CD8-positive, alpha-beta memory T cell (primary cell): ENCODE measurements around the gene MAST3. TPM values are rescaled to one million over a fixed set of nuclear protein-coding genes. Genes with fewer than 3 reads are reported as not detected.

Source experiments
- CTCF ChIA-PET: fragments of 350-600 bp; sonication (Branson Sonifier 250); formaldehyde crosslinking; loops from one replicate; lab custom pipeline; 2021; ENCODE audit warnings: antibody characterized with exemption; lab: Charles Lee
- POLR2A ChIA-PET: fragments of 350-600 bp; sonication (Branson Sonifier 250); formaldehyde crosslinking; loops from one replicate; lab custom pipeline; 2021; ENCODE audit warnings: antibody characterized with exemption; lab: Charles Lee
- DNase-seq, 5 donors: peaks; one replicate each; pipeline versions ENCODE4 v3.0.0 to v3.0.0-alpha.2; 2020 to 2022; ENCODE audit warnings: mixed read lengths in 1 of 5
- H3K27ac ChIP-seq: one replicate; pipeline ENCODE4 v1.7.0; 2013; ENCODE audit warnings: low read depth, mild to moderate bottlenecking, low read length, moderate library complexity
- H3K27me3 ChIP-seq: 2 replicates; pipeline ENCODE4 v1.7.0; 2013; ENCODE audit warnings: low read length, mild to moderate bottlenecking; ENCODE audit not compliant: insufficient read depth, poor library complexity, severe bottlenecking
- H3K36me3 ChIP-seq: 2 replicates; pipeline ENCODE4 v1.7.0; 2013; ENCODE audit warnings: mild to moderate bottlenecking, low read length, moderate library complexity; ENCODE audit not compliant: insufficient read depth
- H3K4me1 ChIP-seq: 2 replicates; pipeline ENCODE4 v1.7.0; 2013; ENCODE audit warnings: mild to moderate bottlenecking, low read length, moderate library complexity; ENCODE audit not compliant: insufficient read depth
- H3K4me3 ChIP-seq: 2 replicates; pipeline ENCODE4 v1.7.0; 2013; ENCODE audit warnings: mild to moderate bottlenecking, low read length
- H3K9me3 ChIP-seq: 2 replicates; pipeline ENCODE4 v1.7.0; 2013; ENCODE audit warnings: mild to moderate bottlenecking, low read length
- H3K27ac Mint-ChIP-seq, 8 donors: one replicate each; pipeline ENCODE4 v1.8.0; 2020 to 2021; ENCODE audit warnings: mixed read lengths in 8 of 8, mild to moderate bottlenecking in 6 of 8, inconsistent platforms in 3 of 8, moderate library complexity in 3 of 8
- H3K27me3 Mint-ChIP-seq, 2 donors: one replicate each; pipeline ENCODE4 v1.8.0; 2020 to 2021; ENCODE audit warnings: mixed read lengths in 2 of 2, mild to moderate bottlenecking in 1 of 2, moderate library complexity in 1 of 2
- H3K36me3 Mint-ChIP-seq, 3 donors: one replicate each; pipeline ENCODE4 v1.8.0; 2020 to 2021; ENCODE audit warnings: mixed read lengths in 3 of 3, inconsistent platforms in 1 of 3, mild to moderate bottlenecking in 1 of 3
- H3K4me1 Mint-ChIP-seq, 3 donors: one replicate each; pipeline ENCODE4 v1.8.0; 2020 to 2021; ENCODE audit warnings: mixed read lengths in 3 of 3, inconsistent platforms in 1 of 3, mild to moderate bottlenecking in 1 of 3
- H3K4me3 Mint-ChIP-seq, 7 donors: one replicate each; pipeline ENCODE4 v1.8.0; 2020 to 2021; ENCODE audit warnings: mixed read lengths in 7 of 7, mild to moderate bottlenecking in 6 of 7, moderate library complexity in 4 of 7, inconsistent platforms in 2 of 7
- H3K9me3 Mint-ChIP-seq, 5 donors: one replicate each; pipeline ENCODE4 v1.8.0; 2020 to 2022; ENCODE audit warnings: mixed read lengths in 5 of 5, mild to moderate bottlenecking in 3 of 5, moderate library complexity in 2 of 5, inconsistent platforms in 1 of 5
- polyA plus RNA-seq: library from polyadenylated mRNA; unstranded; fragments of 300-500 nt; fragmentation: Illumina TruSeq; gene quantifications from one replicate; pipeline ENCODE4 v1.2.3, GENCODE V29; 2021
- total RNA-seq, 2 experiments: library from RNA; stranded (reverse); gene quantifications; one replicate each; pipeline ENCODE4 v1.2.3, GENCODE V29; 2021

The MAST3 gene
- total and polyA plus RNA-seq, 3 experiments from 2014 or later = 15.0 to 18.6 (median 15.9) TPM

GRCh38 chr19:18093439-18094161 is 4.0 kb upstream of the MAST3 start:
- H3K27me3 ChIP-seq = no peaks in the 10 kb centered on the region
- H3K9me3 ChIP-seq = no peaks in the 10 kb centered on the region
- H3K36me3 ChIP-seq = no peaks in the 10 kb centered on the region
- H3K4me3 ChIP-seq = no peak overlapping the region
- H3K36me3 Mint-ChIP-seq = no peaks in the 10 kb centered on the region
- peaks cover 62% of the 10 kb centered on the region for H3K4me1 ChIP-seq
- H3K4me1 Mint-ChIP-seq = peaks cover 45 to 56% (median 47%) of the 10 kb centered on the region in 3 donors
- no peak overlapping the region for H3K27ac ChIP-seq
- DNase-seq = no peak
- no peak overlapping the region for H3K4me3 Mint-ChIP-seq
- POLR2A ChIA-PET = no interaction called here
- no peaks in the 10 kb centered on the region for H3K9me3 Mint-ChIP-seq
- peaks cover 0 to 3% of the 10 kb centered on the region in 2 donors for H3K27me3 Mint-ChIP-seq
- CTCF ChIA-PET = interaction anchor here (2.3 kb wide), 1 partner anchor 17 kb away, joined by 8 read pairs; no protein-coding TSS in a partner anchor
- H3K27ac Mint-ChIP-seq = peak overlapping the region in 5 of 8 donors; percentile 19 to 88 (median 83)

- H3K9me3 ChIP-seq = no peaks in the 10 kb centered on the region
- H3K4me3 ChIP-seq = no peak overlapping the region
- H3K4me1 Mint-ChIP-seq = peaks cover 30 to 43% (median 33%) of the 10 kb centered on the region in 3 donors
- H3K4me1 ChIP-seq = peaks cover 47% of the 10 kb centered on the region
- ChIA-PET POLR2A (interaction anchor here (0.6 kb wide), 1 partner anchor 89 kb away, joined by 3 read pairs; no protein-coding TSS in a partner anchor), CTCF (no interaction called here)
- H3K4me3 Mint-ChIP-seq = peak overlapping the region in 2 of 7 donors; percentile 32 to 40
- peak overlapping the region in 4 of 8 donors; percentile 7 to 82 (median 66) for H3K27ac Mint-ChIP-seq
- H3K27me3 Mint-ChIP-seq = no peaks in the 10 kb centered on the region
- no peak overlapping the region for H3K27ac ChIP-seq
- H3K27me3 ChIP-seq = no peaks in the 10 kb centered on the region
- H3K9me3 Mint-ChIP-seq = no peaks in the 10 kb centered on the region
- peaks cover 0 to 2% (median 0%) of the 10 kb centered on the region in 3 donors for H3K36me3 Mint-ChIP-seq
- no peak for DNase-seq
- no peaks in the 10 kb centered on the region for H3K36me3 ChIP-seq
Observed at GRCh38 chr19:18096258-18096657, 1.3 kb upstream of the MAST3 start.

- ChIA-PET POLR2A (interaction anchor here (0.5 to 2.3 kb wide), 11 partner anchors 10 to 181 kb away, joined by 3 to 12 read pairs (median 4); partner anchors contain the start of genes ARRDC2 and IL12RB1), CTCF (interaction anchor here (0.9 to 1.4 kb wide), 7 partner anchors 11 to 90 kb away, joined by 3 to 5 read pairs (median 3); partner anchors contain the start of genes ARRDC2 and IL12RB1)
- H3K36me3 ChIP-seq = no peaks in the 10 kb centered on the region
- H3K27me3 ChIP-seq = no peaks in the 10 kb centered on the region
- Mint-ChIP-seq H3K27me3 (no peaks in the 10 kb centered on the region), H3K36me3 (peaks cover 0 to 2% (median 0%) of the 10 kb centered on the region in 3 donors), H3K27ac (peak overlapping the region; percentile 68 to 97 (median 89)), H3K4me3 (peak overlapping the region; percentile 86 to 95 (median 88)), H3K4me1 (peaks cover 22 to 32% (median 26%) of the 10 kb centered on the region in 3 donors), H3K9me3 (no peaks in the 10 kb centered on the region)
- H3K4me1 ChIP-seq = peaks cover 32% of the 10 kb centered on the region
- DNase-seq = no peak
- H3K4me3 ChIP-seq = peak overlapping the region; percentile 83
- no peaks in the 10 kb centered on the region for H3K9me3 ChIP-seq
- peak overlapping the region; percentile 47 for H3K27ac ChIP-seq
Observed at GRCh38 chr19:18097993-18098890, 664 bp downstream of the MAST3 start.

DNA sequence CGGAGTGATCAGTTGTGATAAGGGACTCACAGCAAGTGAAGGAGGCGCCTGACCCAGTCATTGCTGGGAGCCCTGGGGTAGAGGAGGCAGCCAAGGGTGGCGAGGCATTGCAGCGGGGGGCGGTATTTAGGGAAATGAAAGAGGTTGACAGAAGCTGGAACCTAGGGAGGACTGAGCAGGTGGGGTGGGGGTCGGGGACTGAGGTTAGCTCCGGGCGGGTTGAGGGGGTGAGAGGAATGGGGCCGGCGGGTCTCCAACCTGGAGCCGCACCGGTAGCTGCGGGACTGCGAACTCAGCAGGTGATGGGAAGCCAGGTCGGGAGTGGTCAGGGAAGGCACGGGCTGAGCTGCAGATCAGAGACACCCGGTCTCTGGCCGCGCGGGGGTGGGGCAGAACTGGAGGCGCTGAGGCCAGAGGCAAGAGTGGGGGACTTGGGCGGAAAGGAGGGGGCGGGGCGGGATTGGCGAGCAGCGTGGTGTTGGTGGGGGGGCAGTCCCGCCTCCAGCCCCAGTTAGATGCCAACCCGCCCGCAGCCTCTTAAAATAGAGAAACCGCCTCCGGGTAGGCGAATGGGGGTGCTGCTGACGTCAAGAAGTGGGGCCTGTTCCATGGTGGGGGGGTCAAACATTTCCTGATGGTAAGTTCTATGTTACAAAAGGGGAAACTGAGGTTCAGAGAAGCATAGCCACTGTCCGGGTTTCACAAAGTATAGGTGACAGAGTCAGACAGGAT is 1.5 kb downstream of the MAST3 start:
- peak overlapping the region; percentile 39 to 97 (median 92) for H3K27ac Mint-ChIP-seq

DNA sequence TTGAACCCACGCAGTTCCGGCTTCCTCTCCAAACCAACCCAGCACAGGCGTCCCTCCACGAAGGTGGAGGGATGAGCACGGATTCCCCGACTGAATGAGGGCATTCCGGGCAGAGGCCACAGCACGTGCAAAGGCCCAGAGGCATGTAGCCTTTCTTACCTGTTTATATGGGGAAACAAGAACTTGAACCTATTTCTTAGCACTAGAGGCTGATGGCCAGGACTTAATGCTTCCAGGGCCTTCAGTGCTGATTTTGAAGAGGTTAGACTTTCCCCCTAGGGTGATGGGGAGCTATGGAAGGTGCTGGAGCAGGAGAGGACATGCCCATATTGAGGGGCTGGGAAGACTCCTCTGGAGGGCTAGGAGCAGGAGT is 2.0 kb downstream of the MAST3 start:
- ChIA-PET POLR2A (no interaction called here), CTCF (interaction anchor here (1.3 to 1.6 kb wide), 3 partner anchors 10 to 13 kb away, joined by 3 to 5 read pairs (median 3); partner anchors contain the start of gene IL12RB1)
- peak overlapping the region in 7 of 8 donors; percentile 84 to 97 (median 93) for H3K27ac Mint-ChIP-seq
- DNase-seq = no peak
- Histone ChIP-seq H3K4me3 (peak overlapping the region; percentile 83), H3K9me3 (no peaks in the 10 kb centered on the region), H3K27me3 (no peaks in the 10 kb centered on the region), H3K36me3 (no peaks in the 10 kb centered on the region), H3K4me1 (peaks cover 33% of the 10 kb centered on the region), H3K27ac (no peak overlapping the region)
- H3K4me3 Mint-ChIP-seq = peak overlapping the region; percentile 86 to 95 (median 88)
- no peaks in the 10 kb centered on the region for H3K27me3 Mint-ChIP-seq
- no peaks in the 10 kb centered on the region for H3K9me3 Mint-ChIP-seq
- peaks cover 30 to 38% (median 32%) of the 10 kb centered on the region in 3 donors for H3K4me1 Mint-ChIP-seq
- peaks cover 0 to 2% (median 0%) of the 10 kb centered on the region in 3 donors for H3K36me3 Mint-ChIP-seq

More for the DNA sequence above, 1.5 kb downstream of the MAST3 start:
- POLR2A ChIA-PET = interaction anchor here (0.7 to 2.3 kb wide), 4 partner anchors 13 to 98 kb away, joined by 3 to 12 read pairs (median 5); no protein-coding TSS in a partner anchor
- H3K27ac ChIP-seq = no peak overlapping the region
- DNase-seq = peak; percentile 41 to 70 (median 50)
- H3K9me3 ChIP-seq = no peaks in the 10 kb centered on the region
- H3K27me3 Mint-ChIP-seq = no peaks in the 10 kb centered on the region
- peak overlapping the region; percentile 86 to 95 (median 88) for H3K4me3 Mint-ChIP-seq
- no peaks in the 10 kb centered on the region for H3K36me3 ChIP-seq
- peaks cover 25 to 33% (median 29%) of the 10 kb centered on the region in 3 donors for H3K4me1 Mint-ChIP-seq
- CTCF ChIA-PET = interaction anchor here (1.3 to 1.6 kb wide), 3 partner anchors 11 to 14 kb away, joined by 3 to 5 read pairs (median 3); partner anchors contain the start of gene IL12RB1
- peaks cover 27% of the 10 kb centered on the region for H3K4me1 ChIP-seq
- H3K4me3 ChIP-seq = peak overlapping the region; percentile 83
- peaks cover 0 to 2% (median 0%) of the 10 kb centered on the region in 3 donors for H3K36me3 Mint-ChIP-seq
- no peaks in the 10 kb centered on the region for H3K9me3 Mint-ChIP-seq
- no peaks in the 10 kb centered on the region for H3K27me3 ChIP-seq

- Histone ChIP-seq H3K4me3 (no peak overlapping the region), H3K27me3 (no peaks in the 10 kb centered on the region), H3K27ac (no peak overlapping the region), H3K9me3 (no peaks in the 10 kb centered on the region), H3K36me3 (no peaks in the 10 kb centered on the region), H3K4me1 (peaks cover 37% of the 10 kb centered on the region)
- no peak for DNase-seq
- CTCF ChIA-PET = interaction anchor here (0.9 to 1.6 kb wide), 2 partner anchors 9 to 10 kb away, joined by 4 to 5 read pairs; no protein-coding TSS in a partner anchor
- Mint-ChIP-seq H3K4me3 (peak overlapping the region in 1 of 7 donors; percentile 52), H3K27me3 (no peaks in the 10 kb centered on the region), H3K9me3 (no peaks in the 10 kb centered on the region), H3K36me3 (peaks cover 0 to 2% (median 0%) of the 10 kb centered on the region in 3 donors), H3K4me1 (peaks cover 31 to 37% (median 33%) of the 10 kb centered on the region in 3 donors), H3K27ac (peak overlapping the region in 1 of 8 donors; percentile 30)
- POLR2A ChIA-PET = no interaction called here
Observed at GRCh38 chr19:18100710-18101109, 3.1 kb downstream of the MAST3 start.

- peaks cover 0 to 2% (median 0%) of the 10 kb centered on the region in 3 donors for H3K36me3 Mint-ChIP-seq
- peaks cover 37% of the 10 kb centered on the region for H3K4me1 ChIP-seq
- H3K27me3 Mint-ChIP-seq = no peaks in the 10 kb centered on the region
- peaks cover 31 to 37% (median 33%) of the 10 kb centered on the region in 3 donors for H3K4me1 Mint-ChIP-seq
- CTCF ChIA-PET = interaction anchor here (0.9 to 1.1 kb wide), 2 partner anchors 10 to 94 kb away, joined by 4 read pairs; no protein-coding TSS in a partner anchor
- H3K9me3 Mint-ChIP-seq = no peaks in the 10 kb centered on the region
- peak overlapping the region in 2 of 8 donors; percentile 30 to 78 for H3K27ac Mint-ChIP-seq
- no peaks in the 10 kb centered on the region for H3K27me3 ChIP-seq
- DNase-seq = no peak
- no peaks in the 10 kb centered on the region for H3K9me3 ChIP-seq
- H3K4me3 ChIP-seq = no peak overlapping the region
- POLR2A ChIA-PET = no interaction called here
- H3K36me3 ChIP-seq = no peaks in the 10 kb centered on the region
- peak overlapping the region in 3 of 7 donors; percentile 12 to 52 (median 12) for H3K4me3 Mint-ChIP-seq
- no peak overlapping the region for H3K27ac ChIP-seq
Observed at GRCh38 chr19:18101268-18101667, 3.7 kb downstream of the MAST3 start.
